Hematopoietic multipotent progenitor cell treated with erythropoietin and hydrocortisone succinate and interleukin-3 and kit ligand, for 17 days (in vitro differentiated cells): ENCODE results near the gene CTNNA3.
"Not testable (repeated sequence)": the region's sequence is repeated elsewhere in the genome, so short reads cannot be mapped to it uniquely, and the experiment has no call there.

ENCODE experiments used
- DNase-seq: peaks from one replicate; pipeline ENCODE4 v3.0.0-alpha.2; 2015; ENCODE audit warnings: low spot score

The CTNNA3 gene

GRCh38 chr10:66378117-66378876 is 1317.7 kb downstream of the CTNNA3 start:
- DNase-seq, result no peak

- no peak for DNase-seq
Observed at GRCh38 chr10:66368146-66368545, 1327.8 kb downstream of the CTNNA3 start.

DNA sequence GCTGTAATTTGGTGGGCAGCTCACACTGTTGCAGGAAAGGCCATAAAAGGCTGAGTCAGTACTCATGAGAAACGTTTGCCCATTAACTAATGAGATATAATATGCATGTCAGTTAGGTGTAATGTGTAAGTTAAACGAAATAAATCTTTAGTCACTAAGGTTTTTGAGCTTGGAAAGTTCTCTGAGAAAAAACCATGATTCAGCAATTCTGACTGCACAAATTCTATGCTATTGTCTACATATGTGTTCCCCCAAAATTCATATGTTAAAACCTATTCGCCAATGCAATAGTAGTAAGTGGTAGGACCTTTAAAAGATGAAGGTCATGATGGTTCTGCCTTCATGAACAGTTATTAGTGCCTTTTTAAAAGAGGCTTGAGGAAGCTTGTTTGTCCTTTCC is 1329.8 kb downstream of the CTNNA3 start:
- no peak for DNase-seq

GRCh38 chr10:66365686-66366085 is 1330.3 kb downstream of the CTNNA3 start:
- no peak for DNase-seq

DNA sequence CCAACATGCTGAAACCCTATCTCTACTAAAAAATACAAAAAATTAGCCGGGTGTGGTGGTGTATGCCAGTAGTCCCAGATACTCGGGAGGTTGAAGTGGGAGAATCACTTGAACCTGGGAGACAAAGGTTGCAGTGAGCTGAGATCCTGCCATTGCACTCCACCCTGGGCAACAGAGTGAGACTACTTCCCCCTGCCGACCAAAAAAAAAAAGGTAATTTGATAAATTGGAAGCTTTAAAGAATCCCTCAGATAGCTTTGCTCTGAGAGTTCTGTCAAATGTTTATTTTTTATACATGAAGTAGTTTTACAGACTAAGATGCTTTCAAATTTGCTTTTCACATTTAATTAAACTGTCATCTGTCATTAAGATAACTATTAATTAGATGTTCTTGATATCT is 1333.5 kb downstream of the CTNNA3 start:
- no peak for DNase-seq

DNA sequence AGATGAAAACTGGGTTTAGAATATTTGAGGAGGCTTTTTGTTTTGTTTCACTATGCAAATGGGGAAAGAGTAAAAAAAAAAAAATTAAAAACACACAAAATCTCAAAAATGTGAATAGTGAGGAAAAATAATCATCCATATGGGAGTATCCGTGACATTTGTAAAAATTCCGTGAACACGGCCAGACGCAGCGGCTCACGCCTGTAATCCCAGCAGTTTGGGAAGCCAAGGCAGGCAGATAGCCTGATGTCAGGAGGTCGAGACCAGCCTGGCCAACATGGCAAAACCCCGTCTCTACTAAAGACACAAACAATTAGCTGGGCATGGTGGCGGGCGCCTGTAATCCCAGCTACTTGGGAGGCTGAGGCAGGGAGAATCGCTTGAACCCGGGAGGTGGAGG is 1342.2 kb downstream of the CTNNA3 start:
- DNase-seq, result not testable (repeated sequence)

DNA sequence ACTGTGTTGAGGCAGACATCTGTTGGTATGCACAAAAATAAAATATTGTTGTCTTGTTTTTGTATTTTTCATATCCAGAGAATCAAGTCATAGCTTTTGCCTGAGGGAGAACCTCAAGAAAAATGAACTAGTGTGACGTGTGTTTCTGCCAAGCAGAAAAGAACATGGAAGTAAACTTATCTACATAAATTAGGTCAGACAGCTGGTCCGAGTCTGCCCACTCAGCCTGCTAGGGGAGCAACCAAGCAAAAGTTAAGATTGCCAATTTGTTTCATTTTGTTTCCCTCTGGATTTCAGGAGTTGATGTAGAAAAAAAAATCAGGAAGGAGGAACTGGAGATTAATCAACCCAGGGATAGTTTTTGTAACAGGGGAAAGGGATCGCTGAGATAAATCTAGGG is 1342.6 kb downstream of the CTNNA3 start:
- no peak for DNase-seq

DNA sequence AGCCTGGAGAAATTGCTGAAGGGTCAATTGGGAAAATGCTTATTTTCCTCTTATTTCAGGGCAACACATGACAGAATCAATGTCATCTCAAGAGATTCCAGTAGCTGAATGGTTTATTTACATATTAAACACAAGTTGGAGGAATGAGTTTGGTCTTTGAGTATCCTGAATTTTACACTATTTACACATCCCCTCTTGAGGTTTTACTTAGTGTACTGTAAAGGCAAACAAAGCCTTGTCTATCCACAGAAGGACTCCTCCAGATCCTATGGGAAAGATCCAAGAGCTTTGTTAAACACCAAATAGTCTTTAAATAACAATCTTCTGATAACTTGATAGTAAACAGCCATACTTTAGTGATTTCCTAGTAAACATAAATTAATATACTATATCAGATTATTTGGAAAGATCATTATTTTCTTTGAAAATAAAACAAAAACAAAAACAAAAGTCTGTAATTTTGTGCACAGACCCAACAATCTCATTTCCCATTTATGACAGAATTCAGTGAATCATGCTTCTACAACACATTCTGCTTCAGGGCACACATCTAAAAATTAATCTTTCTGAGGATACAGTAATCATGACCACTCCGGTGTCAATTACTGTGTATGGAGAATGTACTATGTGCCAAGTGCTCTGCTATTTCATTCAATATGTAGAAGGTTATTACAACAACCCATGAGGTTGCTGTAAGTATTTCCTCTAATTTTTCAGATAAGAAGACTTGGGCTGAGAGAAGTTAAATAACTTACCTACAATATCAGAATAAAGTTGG is 1345.2 kb downstream of the CTNNA3 start:
- DNase-seq, result no peak

GRCh38 chr10:66349726-66350125 is 1346.3 kb downstream of the CTNNA3 start:
- DNase-seq, result no peak

- DNase-seq, result no peak
Observed at GRCh38 chr10:66349076-66349475, 1346.9 kb downstream of the CTNNA3 start.

GRCh38 chr10:66337211-66337610 is 1358.8 kb downstream of the CTNNA3 start:
- no peak for DNase-seq

DNA sequence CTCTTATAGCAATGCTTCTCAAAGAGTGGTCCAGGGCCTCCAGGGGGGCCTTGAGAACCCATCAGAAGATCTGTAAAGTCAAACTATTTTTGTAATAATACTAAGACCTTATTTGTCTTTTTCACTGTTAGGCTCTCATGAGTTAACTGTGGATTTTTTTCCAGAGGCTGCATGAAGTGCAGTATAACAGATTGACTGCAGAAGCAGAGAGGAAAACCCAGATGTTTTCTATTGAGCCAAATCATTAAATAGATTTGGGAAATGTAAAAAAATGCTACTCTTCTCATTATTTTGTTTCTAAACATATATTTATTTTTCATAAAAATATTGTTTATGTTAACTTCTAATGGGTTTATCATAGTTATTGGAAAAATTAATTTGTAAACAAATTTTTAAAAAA is 1359.2 kb downstream of the CTNNA3 start:
- DNase-seq, result no peak

DNA sequence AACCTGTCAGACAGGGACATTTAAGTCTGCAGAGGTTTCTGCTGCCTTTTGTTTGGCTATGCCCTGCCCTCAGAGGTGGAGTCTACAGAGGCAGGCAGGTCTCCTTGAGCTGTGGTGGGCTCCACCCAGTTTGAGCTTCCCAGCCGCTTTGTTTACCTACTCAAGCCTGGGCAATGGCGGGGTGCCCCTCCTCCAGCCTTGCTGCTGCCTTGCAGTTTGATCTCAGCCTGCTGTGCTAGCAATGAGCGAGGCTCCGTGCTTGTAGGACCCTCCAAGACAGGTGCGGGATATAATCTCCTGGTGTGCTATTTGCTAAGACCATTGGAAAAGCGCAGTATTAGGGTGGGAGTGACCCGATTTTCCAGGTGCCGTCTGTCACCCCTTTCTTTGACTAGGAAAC is 1360.2 kb downstream of the CTNNA3 start:
- DNase-seq, result not testable (repeated sequence)

- DNase-seq, result no peak
Observed at GRCh38 chr10:66329147-66329546, 1366.8 kb downstream of the CTNNA3 start.

GRCh38 chr10:66326876-66327275 is 1369.1 kb downstream of the CTNNA3 start:
- DNase-seq, result no peak

GRCh38 chr10:66322777-66323176 is 1373.2 kb downstream of the CTNNA3 start:
- DNase-seq, result no peak

GRCh38 chr10:66321723-66322665 is 1374.0 kb downstream of the CTNNA3 start:
- DNase-seq, result no peak

GRCh38 chr10:66318761-66319160 is 1377.2 kb downstream of the CTNNA3 start:
- DNase-seq, result no peak

DNA sequence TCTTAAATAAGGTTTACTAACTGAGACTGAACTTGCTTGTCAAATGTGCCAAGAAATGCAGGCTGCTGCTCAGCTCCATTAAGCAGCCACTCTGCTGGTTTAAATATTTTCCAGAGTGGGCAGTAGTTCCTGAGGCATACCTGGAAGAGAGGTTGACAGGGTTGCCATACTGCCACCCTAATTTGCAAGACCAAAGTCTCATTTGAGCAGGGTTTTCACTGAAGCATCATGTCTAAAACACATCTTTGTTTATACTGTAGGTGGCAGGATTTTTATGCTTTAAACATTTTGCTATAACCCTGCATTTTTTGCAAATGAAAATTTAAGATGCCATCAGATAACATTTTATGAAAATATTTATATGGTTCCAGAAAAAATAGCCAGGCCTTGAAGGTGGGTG is 1388.2 kb downstream of the CTNNA3 start:
- DNase-seq, result no peak

DNA sequence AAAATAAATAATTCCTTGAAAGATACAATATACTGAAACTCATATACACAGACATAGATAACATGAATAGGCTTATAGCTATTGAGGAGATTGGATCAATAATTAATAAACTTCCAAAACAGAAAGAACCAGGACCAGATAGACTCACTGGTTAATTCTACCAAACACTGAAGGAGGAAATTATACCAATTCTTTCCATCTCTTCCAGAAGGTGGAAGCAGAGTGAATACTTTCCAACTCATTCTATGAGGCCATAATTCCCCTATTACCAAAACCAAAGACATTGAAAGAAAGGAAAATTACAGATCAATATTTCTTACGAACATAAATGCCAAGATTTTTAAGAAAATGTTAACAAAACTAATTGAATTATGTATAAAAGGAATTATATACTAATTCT is 1394.9 kb downstream of the CTNNA3 start:
- DNase-seq, result no peak

DNA sequence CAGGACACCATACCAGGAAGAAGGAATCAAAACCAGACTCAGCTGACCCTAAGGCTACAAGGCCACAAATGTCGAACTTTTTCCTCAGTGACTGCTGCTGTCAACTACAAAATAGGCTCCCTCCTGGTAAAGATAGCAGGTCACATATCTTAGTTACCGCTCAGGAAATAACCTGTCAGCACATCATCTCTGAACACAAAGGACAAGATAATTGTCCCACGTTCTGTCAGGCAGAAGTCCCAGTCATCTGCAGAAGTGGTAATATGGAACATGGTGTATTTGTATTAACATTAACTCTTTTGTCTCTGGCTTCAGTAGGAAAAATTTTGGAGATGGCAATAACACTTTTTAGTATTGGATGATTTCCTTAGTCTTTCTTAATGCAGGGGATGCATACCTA is 1400.4 kb downstream of the CTNNA3 start:
- no peak for DNase-seq

GRCh38 chr10:66294538-66294937 is 1401.5 kb downstream of the CTNNA3 start:
- DNase-seq, result no peak
